ENCODE measurements around the gene ZNF174. TPM values are rescaled to one million over a fixed set of nuclear protein-coding genes. Genes with fewer than 3 reads are reported as not detected.

Gene ZNF174
- total RNA-seq, 2 experiments from 2014 or later, result 21.1 to 21.7 TPM

DNA sequence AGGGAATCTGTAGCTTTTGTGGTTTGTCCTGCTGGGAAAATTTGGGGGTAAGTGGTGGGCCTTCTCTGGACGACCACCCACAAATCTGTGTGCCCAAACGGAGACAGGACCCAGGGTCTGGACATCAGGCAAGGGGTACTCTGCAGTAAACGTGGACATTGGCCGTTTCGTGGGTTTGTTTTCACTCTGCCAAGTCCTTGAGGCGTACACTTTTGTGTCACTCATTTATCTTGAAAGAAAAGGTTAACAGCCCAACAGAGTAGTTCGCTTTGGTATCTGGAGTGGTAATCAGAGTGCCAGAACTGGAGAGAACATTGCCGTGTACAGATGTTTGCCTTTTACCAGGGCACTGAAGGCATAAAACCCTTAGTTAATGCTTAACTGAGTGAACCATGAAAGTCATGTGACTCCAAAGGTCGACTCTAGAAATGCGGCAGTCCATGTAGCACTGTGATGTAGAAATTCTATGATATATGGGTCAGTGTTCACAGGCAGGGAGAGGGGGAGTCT is 57.9 kb downstream of the ZNF174 start:
- peak overlapping the region; percentile 97 for H3K4me2 ChIP-seq (ENCODE audit: low read length)
- no TSS peak for BruUV-seq (replicated peaks)
- H3K79me2 ChIP-seq (ENCODE audit: insufficient read depth, low read depth, low read length), result peaks cover 56% of the 10 kb centered on the region
- H4K20me1 ChIP-seq (ENCODE audit: insufficient read depth, low read length), result peaks cover 11% of the 10 kb centered on the region; the same call in 1 of the 2 replicates
- peaks cover 43% of the 10 kb centered on the region for H3K4me1 ChIP-seq (ENCODE audit: insufficient read depth, low read length, poor library complexity, severe bottlenecking)
- POLR2A ChIA-PET, result no interaction called here
- no peaks in the 10 kb centered on the region for H3K9me2 ChIP-seq (ENCODE audit: insufficient read depth, low read length)
- no peaks in the 10 kb centered on the region for H3K9me3 ChIP-seq (ENCODE audit: low read length)
- H2AFZ ChIP-seq (ENCODE audit: low read length), result peak overlapping the region; percentile 11; the same call in 1 of the 2 replicates
- H3K27ac ChIP-seq (ENCODE audit: low read depth, low read length, poor library complexity, severe bottlenecking), result peak overlapping the region; percentile 45
- no peaks in the 10 kb centered on the region for H3K36me3 ChIP-seq (ENCODE audit: insufficient read depth, low read length)
- intact Hi-C loops (cut with micrococcal nuclease; ENCODE audit: unreplicated experiment), result loop anchor here (2.0 to 5.0 kb wide), 3 partner anchors 42 to 177 kb away; partner anchors contain the start of genes CLUAP1, ZNF174, ZNF263 and ZSCAN32
- peak; percentile 42 for DNase-seq (ENCODE audit: low spot score)
- peak overlapping the region; percentile 98 for H3K4me3 ChIP-seq (ENCODE audit: low read depth, low read length, poor library complexity, severe bottlenecking)
- TF ChIP-seq EZH2phosphoT487 (IDR thresholded peaks at IDR 0.05; ENCODE audit: borderline replicate concordance, low read depth, low read length) (no peak), CTCF (conservative IDR thresholded peaks at IDR 0.05; ENCODE audit: low read length) (no peak)
- CTCF ChIA-PET (ENCODE audit: unreplicated experiment), result no interaction called here

Other genes with a start within 250 kb of the ZNF174 start
- not detected in 2 replicates for gene OR1F1, start 213.0 kb upstream of the ZNF174 start, total RNA-seq (2014; rRNA removed; shearing (Covaris generic))
- not detected in 2 replicates for gene OR1F1, start 213.0 kb upstream of the ZNF174 start, total RNA-seq (2022)
- 19.8 and 26.2 TPM in 2 replicates for gene ZNF200, start 166.1 kb upstream of the ZNF174 start, total RNA-seq (2014; rRNA removed; shearing (Covaris generic))
- 13.9 TPM in 2 replicates for gene ZNF200, start 166.1 kb upstream of the ZNF174 start, total RNA-seq (2022)
- gene MEFV, start 144.6 kb upstream of the ZNF174 start, total RNA-seq (2014; rRNA removed; shearing (Covaris generic)), result 0.57 TPM in 1 of 2 replicates, not detected in the other
- gene MEFV, start 144.6 kb upstream of the ZNF174 start, total RNA-seq (2022), result 0.27 TPM in 1 of 2 replicates, not detected in the other
- 65.2 and 65.9 TPM in 2 replicates for gene ZNF263, start 117.7 kb upstream of the ZNF174 start, total RNA-seq (2014; rRNA removed; shearing (Covaris generic))
- 27.6 and 27.9 TPM in 2 replicates for gene ZNF263, start 117.7 kb upstream of the ZNF174 start, total RNA-seq (2022)
- 0.03 and 0.10 TPM in 2 replicates for gene TIGD7, start 95.8 kb upstream of the ZNF174 start, total RNA-seq (2014; rRNA removed; shearing (Covaris generic))
- gene TIGD7, start 95.8 kb upstream of the ZNF174 start, total RNA-seq (2022), result 5.1 TPM in 2 replicates
- 1.4 and 2.6 TPM in 2 replicates for gene ZNF75A, start 95.7 kb upstream of the ZNF174 start, total RNA-seq (2014; rRNA removed; shearing (Covaris generic))
- 18.9 and 23.0 TPM in 2 replicates for gene ZNF75A, start 95.7 kb upstream of the ZNF174 start, total RNA-seq (2022)
- gene OR2C1, start 45.3 kb upstream of the ZNF174 start, total RNA-seq (2014; rRNA removed; shearing (Covaris generic)), result 0.09 and 0.10 TPM in 2 replicates
- not detected in 2 replicates for gene OR2C1, start 45.3 kb upstream of the ZNF174 start, total RNA-seq (2022)
- 19.4 and 22.5 TPM in 2 replicates for gene ZSCAN32, start 211 bp upstream of the ZNF174 start, total RNA-seq (2014; rRNA removed; shearing (Covaris generic))
- gene ZSCAN32, start 211 bp upstream of the ZNF174 start, total RNA-seq (2022), result 17.0 and 22.9 TPM in 2 replicates
- 1.2 and 1.9 TPM in 2 replicates for gene ZNF597, start 42.3 kb downstream of the ZNF174 start, total RNA-seq (2014; rRNA removed; shearing (Covaris generic))
- gene ZNF597, start 42.3 kb downstream of the ZNF174 start, total RNA-seq (2022), result 1.9 and 2.1 TPM in 2 replicates
- 8.5 and 24.8 TPM in 2 replicates for gene NAA60, start 42.5 kb downstream of the ZNF174 start, total RNA-seq (2014; rRNA removed; shearing (Covaris generic))
- gene NAA60, start 42.5 kb downstream of the ZNF174 start, total RNA-seq (2022), result 40.1 and 51.1 TPM in 2 replicates
- gene C16orf90, start 94.3 kb downstream of the ZNF174 start, total RNA-seq (2014; rRNA removed; shearing (Covaris generic)), result not detected in 2 replicates
- not detected in 2 replicates for gene C16orf90, start 94.3 kb downstream of the ZNF174 start, total RNA-seq (2022)
- 7.6 and 8.9 TPM in 2 replicates for gene CLUAP1, start 99.8 kb downstream of the ZNF174 start, total RNA-seq (2014; rRNA removed; shearing (Covaris generic))
- 7.7 and 7.8 TPM in 2 replicates for gene CLUAP1, start 99.8 kb downstream of the ZNF174 start, total RNA-seq (2022)
- 42.7 and 50.6 TPM in 2 replicates for gene NLRC3, start 176.2 kb downstream of the ZNF174 start, total RNA-seq (2014; rRNA removed; shearing (Covaris generic))
- 59.4 and 74.0 TPM in 2 replicates for gene NLRC3, start 176.2 kb downstream of the ZNF174 start, total RNA-seq (2022)
- gene SLX4, start 210.4 kb downstream of the ZNF174 start, total RNA-seq (2014; rRNA removed; shearing (Covaris generic)), result 13.2 and 13.7 TPM in 2 replicates
- gene SLX4, start 210.4 kb downstream of the ZNF174 start, total RNA-seq (2022), result 35.7 and 40.0 TPM in 2 replicates